Measurements from ENCODE around the gene KLF13. TPM values are rescaled to one million over a fixed set of nuclear protein-coding genes. Genes with fewer than 3 reads are reported as not detected.

Gene KLF13
- total RNA-seq, 1 donor from 2014 or later = 31.0 TPM

DNA sequence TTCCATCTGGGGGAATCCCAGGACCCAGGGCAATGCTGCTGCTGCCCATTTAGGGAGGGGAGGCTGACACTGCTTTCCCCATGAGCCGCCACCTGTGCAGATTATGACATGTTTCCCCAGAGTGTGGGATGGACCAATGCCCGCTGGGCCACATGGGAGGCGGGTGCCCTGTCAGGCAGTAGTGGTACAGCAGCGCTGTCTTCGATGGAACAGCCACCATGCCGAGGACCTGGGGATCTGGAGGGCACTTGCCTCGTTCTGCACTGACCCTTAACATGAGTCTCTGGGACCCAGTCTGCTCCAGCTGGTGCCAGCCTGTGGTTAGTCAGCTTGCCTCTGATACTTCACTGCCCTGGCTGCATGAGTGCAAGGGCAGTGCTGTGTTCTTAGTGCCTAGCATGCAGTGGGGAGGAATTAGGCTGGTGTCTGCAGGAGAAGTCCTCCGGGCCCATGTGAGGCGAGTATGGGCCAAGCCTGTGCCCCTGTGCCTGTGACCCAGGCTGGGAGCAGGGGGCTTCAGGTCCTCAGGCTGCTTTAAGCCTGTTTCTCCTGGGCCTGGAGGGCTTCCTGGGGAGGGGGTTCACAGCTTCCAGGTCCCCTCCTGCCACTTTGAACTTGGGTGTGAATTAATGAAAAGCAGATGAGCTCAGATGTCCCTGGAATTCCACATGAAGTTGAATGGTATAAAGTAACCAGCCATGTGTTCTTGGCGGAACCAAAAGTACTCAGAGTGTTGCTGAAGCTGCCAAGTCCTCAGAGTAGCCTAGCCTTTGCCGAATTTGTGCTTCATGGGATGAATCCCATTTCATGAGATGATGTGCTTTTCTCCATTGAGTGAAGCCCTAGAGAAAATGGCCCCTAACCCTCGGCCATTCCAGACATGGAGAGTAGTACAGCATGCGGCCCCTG lies 22.9 kb downstream of the KLF13 start:
- H3K27ac ChIP-seq (ENCODE audit: low read depth, low read length) = no peak overlapping the region
- no peak overlapping the region for H3K4me3 ChIP-seq (ENCODE audit: insufficient read depth, low read depth, low read length)
- DNase-seq (ENCODE audit: low read depth) (no peak), FAIRE-seq (no peak)
- H3K36me3 ChIP-seq (ENCODE audit: insufficient read depth, low read length) = no peaks in the 10 kb centered on the region
- H3K27me3 Mint-ChIP-seq (ENCODE audit: low read depth, unreplicated experiment) = no peaks in the 10 kb centered on the region
- no peak overlapping the region for H3K9ac ChIP-seq (ENCODE audit: low read length)
- peaks cover 97% of the 10 kb centered on the region for H4K20me1 ChIP-seq (ENCODE audit: insufficient read depth, low read length)
- peaks cover 85% of the 10 kb centered on the region for H3K79me2 ChIP-seq (ENCODE audit: insufficient read depth, low read length)
- no peak overlapping the region for H2AFZ ChIP-seq (ENCODE audit: low read depth, low read length)
- peaks cover 3% of the 10 kb centered on the region for H3K36me3 Mint-ChIP-seq (ENCODE audit: low read depth, unreplicated experiment)
- peaks cover 22% of the 10 kb centered on the region for H3K4me1 ChIP-seq (ENCODE audit: insufficient read depth, low read length)
- H3K27me3 ChIP-seq (ENCODE audit: insufficient read depth, low read length) = no peaks in the 10 kb centered on the region
- TF ChIP-seq, protein P1, sequence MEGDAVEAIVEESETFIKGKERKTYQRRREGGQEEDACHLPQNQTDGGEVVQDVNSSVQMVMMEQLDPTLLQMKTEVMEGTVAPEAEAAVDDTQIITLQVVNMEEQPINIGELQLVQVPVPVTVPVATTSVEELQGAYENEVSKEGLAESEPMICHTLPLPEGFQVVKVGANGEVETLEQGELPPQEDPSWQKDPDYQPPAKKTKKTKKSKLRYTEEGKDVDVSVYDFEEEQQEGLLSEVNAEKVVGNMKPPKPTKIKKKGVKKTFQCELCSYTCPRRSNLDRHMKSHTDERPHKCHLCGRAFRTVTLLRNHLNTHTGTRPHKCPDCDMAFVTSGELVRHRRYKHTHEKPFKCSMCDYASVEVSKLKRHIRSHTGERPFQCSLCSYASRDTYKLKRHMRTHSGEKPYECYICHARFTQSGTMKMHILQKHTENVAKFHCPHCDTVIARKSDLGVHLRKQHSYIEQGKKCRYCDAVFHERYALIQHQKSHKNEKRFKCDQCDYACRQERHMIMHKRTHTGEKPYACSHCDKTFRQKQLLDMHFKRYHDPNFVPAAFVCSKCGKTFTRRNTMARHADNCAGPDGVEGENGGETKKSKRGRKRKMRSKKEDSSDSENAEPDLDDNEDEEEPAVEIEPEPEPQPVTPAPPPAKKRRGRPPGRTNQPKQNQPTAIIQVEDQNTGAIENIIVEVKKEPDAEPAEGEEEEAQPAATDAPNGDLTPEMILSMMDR (IDR thresholded peaks at IDR 0.05; ENCODE audit: insufficient read depth, low read depth, low read length) = no peak
- no peak for TF ChIP-seq EZH2 (IDR thresholded peaks at IDR 0.05; ENCODE audit: insufficient read depth, low read length)
- no peaks in the 10 kb centered on the region for H3K9me3 ChIP-seq (ENCODE audit: insufficient read depth, low read depth, low read length)
- no peak overlapping the region for H3K27ac Mint-ChIP-seq (ENCODE audit: unreplicated experiment)
- peaks cover 13% of the 10 kb centered on the region for H3K4me1 Mint-ChIP-seq (ENCODE audit: low read depth, unreplicated experiment)
- H3K4me2 ChIP-seq (ENCODE audit: low read length) = no peak overlapping the region
- no peaks in the 10 kb centered on the region for H3K9me3 Mint-ChIP-seq (ENCODE audit: unreplicated experiment)
- no peak overlapping the region for H3K4me3 Mint-ChIP-seq (ENCODE audit: unreplicated experiment)

DNA sequence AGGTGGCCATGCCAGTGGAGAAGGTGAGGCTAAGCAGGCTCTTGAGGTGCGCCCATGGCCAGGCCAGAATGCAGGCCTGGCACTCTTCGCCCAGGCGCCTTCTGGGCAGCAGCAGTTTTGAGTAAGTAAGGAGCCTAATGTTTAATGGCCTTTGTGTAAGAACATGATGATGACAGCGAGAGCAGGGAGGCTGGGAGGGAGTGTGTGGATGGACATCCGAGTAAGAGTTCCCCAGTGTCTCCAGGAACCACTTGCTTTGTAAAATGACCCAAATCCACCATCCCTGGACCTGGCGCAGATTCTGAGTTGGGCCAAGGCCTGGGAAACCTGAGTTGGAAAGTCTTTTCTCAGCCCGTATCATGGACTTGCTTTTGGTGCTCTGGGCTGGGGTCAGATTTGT lies 24.1 kb downstream of the KLF13 start:
- H3K27ac Mint-ChIP-seq (ENCODE audit: unreplicated experiment) = no peak overlapping the region
- peaks cover 94% of the 10 kb centered on the region for H4K20me1 ChIP-seq (ENCODE audit: insufficient read depth, low read length)
- H3K4me3 ChIP-seq (ENCODE audit: insufficient read depth, low read depth, low read length) = no peak overlapping the region
- no peak overlapping the region for H3K4me3 Mint-ChIP-seq (ENCODE audit: unreplicated experiment)
- H3K27ac ChIP-seq (ENCODE audit: low read depth, low read length) = no peak overlapping the region
- no peak overlapping the region for H3K9ac ChIP-seq (ENCODE audit: low read length)
- FAIRE-seq = no peak
- peaks cover 13% of the 10 kb centered on the region for H3K4me1 Mint-ChIP-seq (ENCODE audit: low read depth, unreplicated experiment)
- no peaks in the 10 kb centered on the region for H3K27me3 ChIP-seq (ENCODE audit: insufficient read depth, low read length)
- peaks cover 3% of the 10 kb centered on the region for H3K36me3 Mint-ChIP-seq (ENCODE audit: low read depth, unreplicated experiment)
- H3K27me3 Mint-ChIP-seq (ENCODE audit: low read depth, unreplicated experiment) = no peaks in the 10 kb centered on the region
- H3K9me3 ChIP-seq (ENCODE audit: insufficient read depth, low read depth, low read length) = no peaks in the 10 kb centered on the region
- peaks cover 22% of the 10 kb centered on the region for H3K4me1 ChIP-seq (ENCODE audit: insufficient read depth, low read length)
- H3K9me3 Mint-ChIP-seq (ENCODE audit: unreplicated experiment) = no peaks in the 10 kb centered on the region
- no peaks in the 10 kb centered on the region for H3K36me3 ChIP-seq (ENCODE audit: insufficient read depth, low read length)
- H2AFZ ChIP-seq (ENCODE audit: low read depth, low read length) = no peak overlapping the region
- no peak for TF ChIP-seq EZH2 (IDR thresholded peaks at IDR 0.05; ENCODE audit: insufficient read depth, low read length)
- TF ChIP-seq, protein P1 (IDR thresholded peaks at IDR 0.05; ENCODE audit: insufficient read depth, low read depth, low read length) = no peak
- no peak overlapping the region for H3K4me2 ChIP-seq (ENCODE audit: low read length)
- H3K79me2 ChIP-seq (ENCODE audit: insufficient read depth, low read length) = peaks cover 84% of the 10 kb centered on the region
- DNase-seq (ENCODE audit: low read depth) = no peak

DNA sequence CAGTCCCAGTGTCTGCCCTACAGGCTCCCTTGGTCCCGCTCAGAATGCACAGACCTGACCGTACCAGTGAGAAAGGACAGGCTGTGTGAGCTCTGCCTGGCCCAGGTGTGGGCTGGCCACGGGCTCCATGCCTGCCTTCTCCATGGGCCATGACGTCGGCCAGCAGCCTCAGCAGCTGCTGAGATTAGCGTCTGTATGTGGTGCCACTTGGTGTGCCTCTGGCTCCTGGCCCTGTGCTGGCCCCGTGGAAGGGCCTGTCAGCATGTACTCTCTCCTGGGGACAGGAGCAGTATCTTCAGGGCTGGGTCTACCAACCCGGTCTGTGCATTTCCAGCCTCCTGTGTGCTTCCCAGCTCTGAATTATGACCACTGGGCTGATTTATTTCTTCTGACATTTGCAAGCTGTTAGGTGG lies 25.7 kb downstream of the KLF13 start:
- Histone ChIP-seq H2AFZ (ENCODE audit: low read depth, low read length) (no peak overlapping the region), H3K4me2 (ENCODE audit: low read length) (peak overlapping the region; percentile 72), H3K4me3 (ENCODE audit: insufficient read depth, low read depth, low read length) (no peak overlapping the region), H4K20me1 (ENCODE audit: insufficient read depth, low read length) (peaks cover 87% of the 10 kb centered on the region), H3K36me3 (ENCODE audit: insufficient read depth, low read length) (no peaks in the 10 kb centered on the region), H3K27me3 (ENCODE audit: insufficient read depth, low read length) (no peaks in the 10 kb centered on the region), H3K79me2 (ENCODE audit: insufficient read depth, low read length) (peaks cover 82% of the 10 kb centered on the region), H3K27ac (ENCODE audit: low read depth, low read length) (peak overlapping the region; percentile 59), H3K4me1 (ENCODE audit: insufficient read depth, low read length) (peaks cover 33% of the 10 kb centered on the region), H3K9ac (ENCODE audit: low read length) (no peak overlapping the region), H3K9me3 (ENCODE audit: insufficient read depth, low read depth, low read length) (no peaks in the 10 kb centered on the region)
- Mint-ChIP-seq H3K4me1 (ENCODE audit: low read depth, unreplicated experiment) (peaks cover 17% of the 10 kb centered on the region), H3K9me3 (ENCODE audit: unreplicated experiment) (no peaks in the 10 kb centered on the region), H3K27me3 (ENCODE audit: low read depth, unreplicated experiment) (no peaks in the 10 kb centered on the region), H3K4me3 (ENCODE audit: unreplicated experiment) (no peak overlapping the region), H3K27ac (ENCODE audit: unreplicated experiment) (no peak overlapping the region), H3K36me3 (ENCODE audit: low read depth, unreplicated experiment) (peaks cover 3% of the 10 kb centered on the region)
- DNase-seq (ENCODE audit: low read depth) (no peak), FAIRE-seq (no peak)
- TF ChIP-seq EZH2 (IDR thresholded peaks at IDR 0.05; ENCODE audit: insufficient read depth, low read length) = no peak

Measured in astrocyte (in vitro differentiated cells and primary cell).